ENCODE measurements around the gene IGFN1.

IGFN1 gene

DNA sequence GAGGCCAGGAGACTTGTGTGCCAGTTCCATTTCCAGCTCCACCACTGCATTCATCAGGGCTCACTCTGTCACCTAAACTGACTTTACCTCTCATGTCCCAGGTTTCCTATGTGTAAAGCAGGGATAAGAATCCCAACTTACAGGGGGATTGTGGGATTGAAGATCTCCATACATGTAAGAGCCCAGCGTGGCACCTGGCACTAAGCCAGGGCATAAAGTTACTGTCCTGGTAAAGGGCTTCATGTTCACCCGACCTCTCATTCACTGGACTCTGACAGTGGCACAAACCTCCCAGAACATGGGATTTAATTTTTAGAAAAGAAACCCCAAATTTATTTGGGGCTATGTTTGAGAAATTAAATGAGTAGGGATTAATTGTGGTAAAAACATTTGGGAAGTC, 8.9 kb upstream of the IGFN1 start:
- H3K4me3 ChIP-seq (ENCODE audit: low read depth in 1 of 2, low read length in 2 of 2) = no peak overlapping the region

DNA sequence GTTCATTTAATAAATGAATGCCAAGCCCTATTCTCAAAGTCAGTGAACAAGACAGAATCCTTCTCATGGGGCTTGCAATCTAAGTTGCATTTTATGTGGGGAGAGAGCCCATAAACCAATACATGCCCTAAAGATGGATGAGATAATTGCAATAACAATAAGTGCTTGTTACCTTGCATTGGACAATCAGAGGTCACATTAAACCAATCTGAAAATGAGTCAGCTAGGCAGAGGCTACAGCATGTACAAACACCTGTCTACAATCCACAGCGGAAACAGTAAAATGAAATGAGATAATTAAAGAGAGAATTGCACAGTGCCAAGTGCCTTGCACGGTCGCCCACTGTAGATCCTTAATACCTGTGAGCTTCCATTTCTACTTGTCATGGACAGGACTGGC, 7.4 kb upstream of the IGFN1 start:
- Histone ChIP-seq H3K4me2 (ENCODE audit: insufficient read depth, low read length) (no peak overlapping the region), H3K36me3 (ENCODE audit: insufficient read depth, low read length) (no peaks in the 10 kb centered on the region), H3K27me3 (ENCODE audit: insufficient read depth, low read length, poor library complexity) (peaks cover 39% of the 10 kb centered on the region), H3K27ac (ENCODE audit: low read length) (no peak overlapping the region), H3K4me1 (ENCODE audit: insufficient read depth, low read length) (no peaks in the 10 kb centered on the region), H3K9ac (ENCODE audit: low read depth, low read length) (no peak overlapping the region), H4K20me1 (ENCODE audit: insufficient read depth, low read length) (no peaks in the 10 kb centered on the region), H3K4me3 (ENCODE audit: low read depth in 1 of 2, low read length in 2 of 2) (no peak overlapping the region), H2AFZ (ENCODE audit: low read depth, low read length) (no peak overlapping the region), H3K79me2 (ENCODE audit: insufficient read depth, low read length) (no peaks in the 10 kb centered on the region), H3K9me3 (ENCODE audit: insufficient read depth, low read length, severe bottlenecking) (no peaks in the 10 kb centered on the region)
- DNase-seq (no peak), ATAC-seq (ENCODE audit: insufficient read depth, low read depth) (no peak)
- TF ChIP-seq EZH2 (IDR thresholded peaks at IDR 0.05; ENCODE audit: borderline replicate concordance, low read depth, low read length, severe bottlenecking) = no peak
- TF ChIP-seq, protein P1, sequence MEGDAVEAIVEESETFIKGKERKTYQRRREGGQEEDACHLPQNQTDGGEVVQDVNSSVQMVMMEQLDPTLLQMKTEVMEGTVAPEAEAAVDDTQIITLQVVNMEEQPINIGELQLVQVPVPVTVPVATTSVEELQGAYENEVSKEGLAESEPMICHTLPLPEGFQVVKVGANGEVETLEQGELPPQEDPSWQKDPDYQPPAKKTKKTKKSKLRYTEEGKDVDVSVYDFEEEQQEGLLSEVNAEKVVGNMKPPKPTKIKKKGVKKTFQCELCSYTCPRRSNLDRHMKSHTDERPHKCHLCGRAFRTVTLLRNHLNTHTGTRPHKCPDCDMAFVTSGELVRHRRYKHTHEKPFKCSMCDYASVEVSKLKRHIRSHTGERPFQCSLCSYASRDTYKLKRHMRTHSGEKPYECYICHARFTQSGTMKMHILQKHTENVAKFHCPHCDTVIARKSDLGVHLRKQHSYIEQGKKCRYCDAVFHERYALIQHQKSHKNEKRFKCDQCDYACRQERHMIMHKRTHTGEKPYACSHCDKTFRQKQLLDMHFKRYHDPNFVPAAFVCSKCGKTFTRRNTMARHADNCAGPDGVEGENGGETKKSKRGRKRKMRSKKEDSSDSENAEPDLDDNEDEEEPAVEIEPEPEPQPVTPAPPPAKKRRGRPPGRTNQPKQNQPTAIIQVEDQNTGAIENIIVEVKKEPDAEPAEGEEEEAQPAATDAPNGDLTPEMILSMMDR (IDR thresholded peaks at IDR 0.05; ENCODE audit: borderline replicate concordance, extremely low read depth, low read length, poor library complexity, severe bottlenecking) = no peak

More for the DNA sequence above, 8.9 kb upstream of the IGFN1 start:
- Histone ChIP-seq H3K27ac (ENCODE audit: low read length) (no peak overlapping the region), H3K9ac (ENCODE audit: low read depth, low read length) (no peak overlapping the region), H3K9me3 (ENCODE audit: insufficient read depth, low read length, severe bottlenecking) (no peaks in the 10 kb centered on the region), H3K36me3 (ENCODE audit: insufficient read depth, low read length) (no peaks in the 10 kb centered on the region), H3K27me3 (ENCODE audit: insufficient read depth, low read length, poor library complexity) (peaks cover 36% of the 10 kb centered on the region), H4K20me1 (ENCODE audit: insufficient read depth, low read length) (no peaks in the 10 kb centered on the region), H3K4me1 (ENCODE audit: insufficient read depth, low read length) (no peaks in the 10 kb centered on the region), H3K4me2 (ENCODE audit: insufficient read depth, low read length) (no peak overlapping the region), H2AFZ (ENCODE audit: low read depth, low read length) (no peak overlapping the region), H3K79me2 (ENCODE audit: insufficient read depth, low read length) (no peaks in the 10 kb centered on the region)
- ATAC-seq (ENCODE audit: insufficient read depth, low read depth) = no peak
- DNase-seq = no peak
- TF ChIP-seq, protein P1 (IDR thresholded peaks at IDR 0.05; ENCODE audit: borderline replicate concordance, extremely low read depth, low read length, poor library complexity, severe bottlenecking) = no peak
- no peak for TF ChIP-seq EZH2 (IDR thresholded peaks at IDR 0.05; ENCODE audit: borderline replicate concordance, low read depth, low read length, severe bottlenecking)

DNA sequence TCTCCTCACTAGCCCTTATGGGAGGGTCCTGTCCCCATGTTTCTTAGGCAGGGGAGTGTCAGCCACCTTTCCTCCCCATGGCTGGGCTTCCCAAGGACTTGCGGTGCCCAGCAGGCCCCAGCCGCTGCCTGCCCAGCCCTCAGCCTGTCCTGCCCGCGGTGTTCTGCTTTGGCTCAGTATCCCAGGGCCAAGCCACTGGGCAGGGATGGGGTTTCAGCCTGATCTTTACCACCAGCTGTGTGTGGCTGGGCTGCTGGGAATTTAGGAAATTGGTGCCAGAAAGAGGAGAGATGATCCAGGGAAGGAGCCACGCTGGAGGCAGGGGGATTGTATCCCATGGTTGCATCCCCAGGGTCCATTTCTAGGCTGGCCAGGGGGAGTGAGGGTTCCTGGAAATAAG, 6.9 kb upstream of the IGFN1 start:
- Histone ChIP-seq H2AFZ (ENCODE audit: low read depth, low read length) (no peak overlapping the region), H3K79me2 (ENCODE audit: insufficient read depth, low read length) (no peaks in the 10 kb centered on the region), H3K27me3 (ENCODE audit: insufficient read depth, low read length, poor library complexity) (peaks cover 39% of the 10 kb centered on the region), H3K4me1 (ENCODE audit: insufficient read depth, low read length) (no peaks in the 10 kb centered on the region), H3K9ac (ENCODE audit: low read depth, low read length) (no peak overlapping the region), H3K4me2 (ENCODE audit: insufficient read depth, low read length) (no peak overlapping the region), H3K4me3 (ENCODE audit: low read depth in 1 of 2, low read length in 2 of 2) (no peak overlapping the region), H3K27ac (ENCODE audit: low read length) (no peak overlapping the region), H3K9me3 (ENCODE audit: insufficient read depth, low read length, severe bottlenecking) (no peaks in the 10 kb centered on the region), H4K20me1 (ENCODE audit: insufficient read depth, low read length) (no peaks in the 10 kb centered on the region), H3K36me3 (ENCODE audit: insufficient read depth, low read length) (no peaks in the 10 kb centered on the region)
- no peak for ATAC-seq (ENCODE audit: insufficient read depth, low read depth)
- no peak for TF ChIP-seq EZH2 (IDR thresholded peaks at IDR 0.05; ENCODE audit: borderline replicate concordance, low read depth, low read length, severe bottlenecking)
- TF ChIP-seq, protein P1 (IDR thresholded peaks at IDR 0.05; ENCODE audit: borderline replicate concordance, extremely low read depth, low read length, poor library complexity, severe bottlenecking) = no peak
- no peak for DNase-seq
